ENCODE data around the gene INAFM2. TPM values are rescaled to one million over a fixed set of nuclear protein-coding genes. Genes with fewer than 3 reads are reported as not detected.

INAFM2 gene
- polyA plus RNA-seq, 3 donors, result 5.1 to 19.6 (median 8.3) TPM

GRCh38 chr15:40325700-40326099, 2.2 kb downstream of the INAFM2 start:
- peaks cover 3% of the 10 kb centered on the region for H4K20me1 ChIP-seq (ENCODE audit: insufficient read depth, low read length)
- peak overlapping the region in 1 of 2 donors; percentile 72 for H3K27ac ChIP-seq (ENCODE audit: low read depth in 1 of 2, low read length in 2 of 2)
- peaks cover 44 to 63% of the 10 kb centered on the region in 2 donors for H3K4me1 ChIP-seq (ENCODE audit: control insufficient read depth in 1 of 2, insufficient read depth in 2 of 2, low read length in 2 of 2)
- Mint-ChIP-seq H3K27me3 (ENCODE audit: low read depth in 3 of 3) (peaks cover 0 to 9% (median 2%) of the 10 kb centered on the region in 3 donors), H3K4me1 (peaks cover 69% of the 10 kb centered on the region), H3K36me3 (peaks cover 39 to 41% of the 10 kb centered on the region in 2 donors), H3K4me3 (peak overlapping the region; percentile 92 to 93), H3K9me3 (peaks cover 0 to 3% (median 0%) of the 10 kb centered on the region in 7 donors), H3K27ac (peak overlapping the region; percentile 68 to 85 (median 74))
- H3K9me3 ChIP-seq (replicated peaks in 1 of 2; ENCODE audit: control insufficient read depth in 1 of 2, insufficient read depth in 1 of 2, low read length in 2 of 2), result no peaks in the 10 kb centered on the region
- peak overlapping the region; percentile 63 to 82 (median 68) for H3K4me3 ChIP-seq (replicated peaks in 1 of 3; ENCODE audit: low read depth in 2 of 3, low read length in 3 of 3)
- H3K36me3 ChIP-seq (replicated peaks in 1 of 2; ENCODE audit: control insufficient read depth in 1 of 2, insufficient read depth in 2 of 2, low read length in 2 of 2), result peaks cover 3 to 29% of the 10 kb centered on the region in 2 donors
- no peaks in the 10 kb centered on the region for H3K27me3 ChIP-seq (ENCODE audit: control insufficient read depth in 2 of 2, insufficient read depth in 2 of 2, low read length in 2 of 2)
- no peak overlapping the region for H3K9ac ChIP-seq (ENCODE audit: insufficient read depth, low read length, poor library complexity, severe bottlenecking)
- DNase-seq, result peak in 2 of 3 donors; percentile 43 to 50
- peak overlapping the region; percentile 93 for H3K4me2 ChIP-seq (replicated peaks; ENCODE audit: extremely low read depth, low read length, poor library complexity, severe bottlenecking)
- WGBS (ENCODE audit: insufficient coverage), result no CpG with 5 or more reads among the region's 2 CpGs
- intact Hi-C loops (cut with micrococcal nuclease), result loop anchor here in 1 of 2 donors (1.0 to 2.0 kb wide), 2 partner anchors 9 to 13 kb away; no protein-coding TSS in a partner anchor
- no peak for TF ChIP-seq CTCF (IDR thresholded peaks at IDR 0.05)
- H3K79me2 ChIP-seq (ENCODE audit: insufficient read depth, low read length), result peaks cover 34% of the 10 kb centered on the region
- no peak overlapping the region for H2AFZ ChIP-seq (ENCODE audit: insufficient read depth, low read depth, low read length, poor library complexity, severe bottlenecking)

- Histone ChIP-seq H3K9me3 (replicated peaks in 1 of 2; ENCODE audit: control insufficient read depth in 1 of 2, insufficient read depth in 1 of 2, low read length in 2 of 2) (no peaks in the 10 kb centered on the region), H3K36me3 (replicated peaks in 1 of 2; ENCODE audit: control insufficient read depth in 1 of 2, insufficient read depth in 2 of 2, low read length in 2 of 2) (peaks cover 3 to 40% of the 10 kb centered on the region in 2 donors), H3K27ac (ENCODE audit: low read depth in 1 of 2, low read length in 2 of 2) (no peak overlapping the region), H3K4me3 (replicated peaks in 1 of 3; ENCODE audit: low read depth in 2 of 3, low read length in 3 of 3) (no peak overlapping the region), H3K9ac (ENCODE audit: insufficient read depth, low read length, poor library complexity, severe bottlenecking) (no peak overlapping the region), H3K4me2 (replicated peaks; ENCODE audit: extremely low read depth, low read length, poor library complexity, severe bottlenecking) (no peak overlapping the region), H3K27me3 (ENCODE audit: control insufficient read depth in 2 of 2, insufficient read depth in 2 of 2, low read length in 2 of 2) (no peaks in the 10 kb centered on the region), H3K4me1 (ENCODE audit: control insufficient read depth in 1 of 2, insufficient read depth in 2 of 2, low read length in 2 of 2) (peaks cover 62 to 80% of the 10 kb centered on the region in 2 donors), H3K79me2 (ENCODE audit: insufficient read depth, low read length) (peaks cover 43% of the 10 kb centered on the region), H4K20me1 (ENCODE audit: insufficient read depth, low read length) (peaks cover 3% of the 10 kb centered on the region), H2AFZ (ENCODE audit: insufficient read depth, low read depth, low read length, poor library complexity, severe bottlenecking) (no peak overlapping the region)
- H3K27me3 Mint-ChIP-seq (ENCODE audit: low read depth in 3 of 3), result peaks cover 2 to 5% (median 3%) of the 10 kb centered on the region in 3 donors
- no peak for TF ChIP-seq CTCF (IDR thresholded peaks at IDR 0.05)
- H3K4me1 Mint-ChIP-seq, result peaks cover 77% of the 10 kb centered on the region
- WGBS (ENCODE audit: insufficient coverage), result 37% methylated on average over 5 of the region's 6 CpGs
- no peak overlapping the region for H3K4me3 Mint-ChIP-seq
- H3K9me3 Mint-ChIP-seq, result peaks cover 0 to 3% (median 0%) of the 10 kb centered on the region in 7 donors
- no peak for DNase-seq
- H3K27ac Mint-ChIP-seq, result no peak overlapping the region
- peaks cover 53 to 54% of the 10 kb centered on the region in 2 donors for H3K36me3 Mint-ChIP-seq
- intact Hi-C loops (cut with micrococcal nuclease), result no loop called here
These were observed 4.0 kb downstream of the INAFM2 start for GRCh38 chr15:40327457-40327856.

All from CD14-positive monocyte (primary cell).